ENCODE measurements around the gene CSPG5.

DNA sequence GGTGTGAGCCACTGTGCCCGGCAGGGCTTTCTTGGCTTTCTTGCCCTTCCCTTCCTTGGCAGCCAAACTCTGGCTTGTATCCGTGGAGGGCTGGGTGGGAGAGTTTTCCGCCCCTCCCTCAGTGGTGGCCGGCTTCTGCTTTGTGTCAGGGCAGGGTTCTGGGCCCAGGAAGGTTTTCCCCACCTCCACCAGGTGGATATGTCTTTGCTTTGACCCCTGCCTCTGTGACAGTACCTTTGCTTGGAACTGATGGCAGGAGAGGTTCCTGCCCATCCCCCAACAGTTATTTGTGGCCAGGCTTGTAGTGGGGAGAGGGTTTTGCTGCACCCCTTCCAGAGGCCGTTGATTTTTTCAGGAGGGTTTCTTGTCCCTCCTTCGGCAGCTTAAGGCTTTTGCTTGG, 24.3 kb downstream of the CSPG5 start:
- TF ChIP-seq, protein P1, sequence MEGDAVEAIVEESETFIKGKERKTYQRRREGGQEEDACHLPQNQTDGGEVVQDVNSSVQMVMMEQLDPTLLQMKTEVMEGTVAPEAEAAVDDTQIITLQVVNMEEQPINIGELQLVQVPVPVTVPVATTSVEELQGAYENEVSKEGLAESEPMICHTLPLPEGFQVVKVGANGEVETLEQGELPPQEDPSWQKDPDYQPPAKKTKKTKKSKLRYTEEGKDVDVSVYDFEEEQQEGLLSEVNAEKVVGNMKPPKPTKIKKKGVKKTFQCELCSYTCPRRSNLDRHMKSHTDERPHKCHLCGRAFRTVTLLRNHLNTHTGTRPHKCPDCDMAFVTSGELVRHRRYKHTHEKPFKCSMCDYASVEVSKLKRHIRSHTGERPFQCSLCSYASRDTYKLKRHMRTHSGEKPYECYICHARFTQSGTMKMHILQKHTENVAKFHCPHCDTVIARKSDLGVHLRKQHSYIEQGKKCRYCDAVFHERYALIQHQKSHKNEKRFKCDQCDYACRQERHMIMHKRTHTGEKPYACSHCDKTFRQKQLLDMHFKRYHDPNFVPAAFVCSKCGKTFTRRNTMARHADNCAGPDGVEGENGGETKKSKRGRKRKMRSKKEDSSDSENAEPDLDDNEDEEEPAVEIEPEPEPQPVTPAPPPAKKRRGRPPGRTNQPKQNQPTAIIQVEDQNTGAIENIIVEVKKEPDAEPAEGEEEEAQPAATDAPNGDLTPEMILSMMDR (IDR thresholded peaks at IDR 0.05), result no peak
- no peak for TF ChIP-seq POLR2A (IDR thresholded peaks at IDR 0.05)
